HEK293 (cell line): ENCODE results near the gene WDSUB1.

Source experiments
- CTCF ChIP-seq: fragments of 450-650 bp; formaldehyde crosslinking; IDR thresholded peaks from 2 replicates; pipeline ENCODE4 v1.5.1; 2016; ENCODE audit warnings: missing biosample characterization, missing genetic modification characterization
- KLF10 ChIP-seq: fragments of 450-650 bp; IDR thresholded peaks from 2 replicates; pipeline ENCODE4 v1.5.1; 2018; ENCODE audit warnings: missing biosample characterization, mild to moderate bottlenecking, missing genetic modification characterization
- YY1 ChIP-seq: fragments of 450-650 bp; formaldehyde crosslinking; IDR thresholded peaks from 2 replicates; pipeline ENCODE4 v1.5.1; 2018; ENCODE audit warnings: missing biosample characterization, missing genetic modification characterization
- ZFP37 ChIP-seq: fragments of 450-650 bp; formaldehyde crosslinking; IDR thresholded peaks from 2 replicates; pipeline ENCODE4 v1.5.1; 2016; ENCODE audit warnings: missing biosample characterization, missing genetic modification characterization
- ZNF138 ChIP-seq: fragments of 450-650 bp; formaldehyde crosslinking; IDR thresholded peaks from 2 replicates; pipeline ENCODE4 v1.5.1; 2016; ENCODE audit warnings: missing biosample characterization, missing genetic modification characterization, borderline replicate concordance
- ZNF184 ChIP-seq: fragments of 450-650 bp; IDR thresholded peaks from 2 replicates; pipeline ENCODE4 v1.5.1; 2018; ENCODE audit warnings: missing biosample characterization, mild to moderate bottlenecking, missing genetic modification characterization
- ZNF776 ChIP-seq: fragments of 450-650 bp; formaldehyde crosslinking; IDR thresholded peaks from 2 replicates; pipeline ENCODE4 v1.5.0; 2017; ENCODE audit warnings: missing biosample characterization, missing genetic modification characterization, borderline replicate concordance

- TF ChIP-seq ZNF776 (no peak), ZNF184 (no peak), ZNF138 (tag by site-specific recombination) (no peak), CTCF (tag by site-specific recombination) (no peak), ZFP37 (tag by site-specific recombination) (no peak), KLF10 (no peak), YY1 (no peak)
Measured at GRCh38 chr2:159226059-159226461, 60.4 kb downstream of the WDSUB1 start.
